ENCODE data around the gene ZRANB3. TPM values are rescaled to one million over a fixed set of nuclear protein-coding genes. Genes with fewer than 3 reads are reported as not detected.
A peak's percentile ranks its signal among the peaks of the same experiment; 100 is the strongest.

The ZRANB3 gene
- total and polyA plus RNA-seq, 2 of the 13 experiments (the other 11 are each of a cell fraction or from before 2014, with no cell fraction given) = 5.8 to 25.2 TPM

DNA sequence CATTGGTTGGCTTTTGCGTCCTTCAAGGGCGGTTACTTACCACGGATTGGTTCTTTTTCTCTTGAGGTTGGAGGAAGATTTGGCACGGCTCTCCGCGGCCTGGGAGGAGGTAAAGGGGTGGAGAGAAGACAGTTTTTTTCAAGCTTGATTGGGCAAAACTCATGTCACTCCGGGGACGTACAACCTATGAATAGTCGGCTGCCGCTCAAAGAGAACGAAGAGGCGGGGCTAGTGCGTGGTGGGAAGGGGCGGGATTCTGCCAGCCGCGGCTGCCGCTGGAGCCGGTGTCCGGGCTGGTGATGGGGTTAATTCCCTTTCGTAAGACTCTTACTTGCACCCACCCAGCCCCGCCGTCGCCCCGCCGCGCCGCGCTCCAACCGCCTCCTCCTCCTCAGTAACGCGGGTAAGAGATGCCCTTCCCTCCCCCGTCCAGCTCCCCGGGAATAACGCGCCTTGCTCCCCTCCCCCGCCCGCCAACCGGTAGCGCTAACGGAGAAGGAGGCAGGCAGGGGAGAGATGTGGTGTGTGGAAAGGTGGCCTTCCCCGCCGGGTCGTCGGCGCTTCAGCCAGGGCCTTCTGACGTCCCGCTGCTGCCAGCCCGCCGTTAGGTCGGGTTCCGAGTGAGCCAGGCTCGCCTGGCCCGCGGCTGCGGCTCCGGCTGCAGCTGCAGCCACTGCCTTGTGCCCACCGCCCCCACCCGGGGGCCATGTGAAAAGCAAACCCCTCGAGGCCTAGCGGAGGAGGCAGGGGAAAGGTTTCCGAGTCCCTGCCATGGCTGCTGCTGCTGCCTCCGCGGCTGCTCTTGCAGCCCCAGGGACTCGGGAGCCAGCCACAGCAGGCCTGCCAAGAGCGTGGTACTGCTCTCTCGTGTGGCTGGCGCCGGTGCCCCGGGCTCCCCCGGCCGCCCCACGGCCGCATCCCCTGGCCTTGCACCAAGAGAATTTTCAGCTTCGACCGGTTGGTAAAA is 496 bp upstream of the ZRANB3 start, which contains the start of gene R3HDM1 (continued):
- TF ChIP-seq ARHGAP35 (CRISPR knock-in tag; IDR thresholded peaks at IDR 0.05; ENCODE audit: borderline replicate concordance) = peak; percentile 59; the same call in 1 of the 2 replicates
- TF ChIP-seq HNF4G (IDR thresholded peaks at IDR 0.05; ENCODE audit: borderline replicate concordance, low read depth, low read length) = no peak
- TF ChIP-seq HNF4G (CRISPR knock-in tag; IDR thresholded peaks at IDR 0.05; ENCODE audit: borderline replicate concordance, low read depth) = no peak; the same call in 1 of the 2 replicates
- TF ChIP-seq MEF2D (CRISPR knock-in tag; IDR thresholded peaks at IDR 0.05) = no peak; the same call in 1 of the 2 replicates
- no peak for TF ChIP-seq NR3C1 (CRISPR knock-in tag; IDR thresholded peaks at IDR 0.05)
- TF ChIP-seq ZBTB14 (CRISPR knock-in tag; IDR thresholded peaks at IDR 0.05) = no peak
- no peak for TF ChIP-seq ZNF704 (CRISPR knock-in tag; IDR thresholded peaks at IDR 0.05; ENCODE audit: borderline replicate concordance)
- no peak for TF ChIP-seq NPAS2 (CRISPR knock-in tag; IDR thresholded peaks at IDR 0.05; ENCODE audit: borderline replicate concordance)
- TF ChIP-seq NONO (IDR thresholded peaks at IDR 0.05) = no peak
- peak; percentile 87 for TF ChIP-seq NONO (CRISPR knock-in tag; conservative IDR thresholded peaks at IDR 0.05)
- TF ChIP-seq KDM1A (CRISPR knock-in tag; IDR thresholded peaks at IDR 0.05) = no peak
- TF ChIP-seq CENPT (CRISPR knock-in tag; IDR thresholded peaks at IDR 0.05; ENCODE audit: low read depth) = 0 out of 2 replicates have a peak, but pooled peaks have one; percentile 67
- TF ChIP-seq IKZF1 (IDR thresholded peaks at IDR 0.05) = no peak
- TF ChIP-seq, protein P1, sequence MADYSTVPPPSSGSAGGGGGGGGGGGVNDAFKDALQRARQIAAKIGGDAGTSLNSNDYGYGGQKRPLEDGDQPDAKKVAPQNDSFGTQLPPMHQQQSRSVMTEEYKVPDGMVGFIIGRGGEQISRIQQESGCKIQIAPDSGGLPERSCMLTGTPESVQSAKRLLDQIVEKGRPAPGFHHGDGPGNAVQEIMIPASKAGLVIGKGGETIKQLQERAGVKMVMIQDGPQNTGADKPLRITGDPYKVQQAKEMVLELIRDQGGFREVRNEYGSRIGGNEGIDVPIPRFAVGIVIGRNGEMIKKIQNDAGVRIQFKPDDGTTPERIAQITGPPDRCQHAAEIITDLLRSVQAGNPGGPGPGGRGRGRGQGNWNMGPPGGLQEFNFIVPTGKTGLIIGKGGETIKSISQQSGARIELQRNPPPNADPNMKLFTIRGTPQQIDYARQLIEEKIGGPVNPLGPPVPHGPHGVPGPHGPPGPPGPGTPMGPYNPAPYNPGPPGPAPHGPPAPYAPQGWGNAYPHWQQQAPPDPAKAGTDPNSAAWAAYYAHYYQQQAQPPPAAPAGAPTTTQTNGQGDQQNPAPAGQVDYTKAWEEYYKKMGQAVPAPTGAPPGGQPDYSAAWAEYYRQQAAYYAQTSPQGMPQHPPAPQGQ (CRISPR knock-in tag; IDR thresholded peaks at IDR 0.05; ENCODE audit: borderline replicate concordance) = no peak
- TF ChIP-seq ZNF205 (CRISPR knock-in tag; IDR thresholded peaks at IDR 0.05) = peak; percentile 38; the same call in 1 of the 2 replicates
- TF ChIP-seq, protein P2, sequence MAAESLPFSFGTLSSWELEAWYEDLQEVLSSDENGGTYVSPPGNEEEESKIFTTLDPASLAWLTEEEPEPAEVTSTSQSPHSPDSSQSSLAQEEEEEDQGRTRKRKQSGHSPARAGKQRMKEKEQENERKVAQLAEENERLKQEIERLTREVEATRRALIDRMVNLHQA (CRISPR knock-in tag; IDR thresholded peaks at IDR 0.05) = no peak
- peak; percentile 80; the same call in 1 of the 2 replicates for TF ChIP-seq ZSCAN21 (CRISPR knock-in tag; IDR thresholded peaks at IDR 0.05; ENCODE audit: borderline replicate concordance)
- TF ChIP-seq MXD1 (CRISPR knock-in tag; IDR thresholded peaks at IDR 0.05) = peak; percentile 89
- TF ChIP-seq FOXP4 (CRISPR knock-in tag; IDR thresholded peaks at IDR 0.05) = peak; percentile 23; the same call in 1 of the 2 replicates

All from HepG2 (cell line).